ENCODE data around the gene TRIM46.
"Not testable (repeated sequence)": the region's sequence is repeated elsewhere in the genome, so short reads cannot be mapped to it uniquely, and the experiment has no call there.

Gene TRIM46

DNA sequence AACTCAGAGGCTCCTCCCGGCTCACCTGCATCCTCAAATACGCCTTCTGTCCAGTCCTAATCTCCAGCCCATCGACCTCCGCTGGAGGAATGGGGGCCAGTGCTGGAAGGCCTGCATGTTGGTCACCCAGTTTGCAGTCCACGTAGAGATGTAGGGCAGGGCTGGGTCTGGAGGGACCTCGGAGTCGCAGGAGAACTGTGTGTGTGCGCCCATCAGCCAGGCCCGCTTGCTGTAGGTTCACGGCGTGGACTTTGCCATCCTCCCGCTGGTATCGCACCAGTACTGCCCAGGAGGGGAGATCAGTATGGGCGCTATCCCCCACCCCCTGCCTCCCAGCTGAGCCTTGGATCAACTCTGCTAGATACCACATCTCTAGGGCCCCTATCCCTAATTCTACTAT, 31.4 kb downstream of the TRIM46 start:
- no peak for DNase-seq (ENCODE audit: low spot score)

DNA sequence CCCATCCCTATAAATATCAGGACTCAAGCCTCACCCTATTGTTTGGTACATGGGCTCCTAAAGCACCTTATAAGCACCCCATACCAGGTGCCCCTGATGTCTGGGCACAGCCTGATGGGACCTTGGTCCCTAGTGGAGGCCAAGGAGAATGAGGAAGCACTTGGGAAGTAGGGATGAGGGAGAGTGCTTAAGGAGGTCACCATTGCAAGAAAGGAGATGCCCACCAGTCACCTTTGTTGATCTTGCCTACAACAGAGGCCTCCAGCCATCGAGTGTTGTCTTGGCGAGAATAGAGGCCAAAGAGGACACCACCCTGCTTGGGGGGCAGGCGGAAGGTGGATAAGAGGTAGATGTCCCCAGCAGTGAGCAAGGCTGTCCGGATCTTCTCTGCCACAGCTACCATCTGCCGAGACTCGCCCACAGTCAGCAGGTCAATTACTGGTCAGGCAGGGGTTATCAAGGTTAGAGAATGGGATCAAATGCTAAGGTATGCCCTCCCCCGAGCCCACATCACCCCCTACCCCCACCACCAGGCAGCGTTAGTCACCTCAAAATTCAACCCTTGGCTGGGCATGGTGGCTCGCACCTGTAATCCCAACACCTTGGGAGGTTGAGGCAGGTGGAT, 32.4 kb downstream of the TRIM46 start:
- no peak for DNase-seq (ENCODE audit: low spot score)

DNA sequence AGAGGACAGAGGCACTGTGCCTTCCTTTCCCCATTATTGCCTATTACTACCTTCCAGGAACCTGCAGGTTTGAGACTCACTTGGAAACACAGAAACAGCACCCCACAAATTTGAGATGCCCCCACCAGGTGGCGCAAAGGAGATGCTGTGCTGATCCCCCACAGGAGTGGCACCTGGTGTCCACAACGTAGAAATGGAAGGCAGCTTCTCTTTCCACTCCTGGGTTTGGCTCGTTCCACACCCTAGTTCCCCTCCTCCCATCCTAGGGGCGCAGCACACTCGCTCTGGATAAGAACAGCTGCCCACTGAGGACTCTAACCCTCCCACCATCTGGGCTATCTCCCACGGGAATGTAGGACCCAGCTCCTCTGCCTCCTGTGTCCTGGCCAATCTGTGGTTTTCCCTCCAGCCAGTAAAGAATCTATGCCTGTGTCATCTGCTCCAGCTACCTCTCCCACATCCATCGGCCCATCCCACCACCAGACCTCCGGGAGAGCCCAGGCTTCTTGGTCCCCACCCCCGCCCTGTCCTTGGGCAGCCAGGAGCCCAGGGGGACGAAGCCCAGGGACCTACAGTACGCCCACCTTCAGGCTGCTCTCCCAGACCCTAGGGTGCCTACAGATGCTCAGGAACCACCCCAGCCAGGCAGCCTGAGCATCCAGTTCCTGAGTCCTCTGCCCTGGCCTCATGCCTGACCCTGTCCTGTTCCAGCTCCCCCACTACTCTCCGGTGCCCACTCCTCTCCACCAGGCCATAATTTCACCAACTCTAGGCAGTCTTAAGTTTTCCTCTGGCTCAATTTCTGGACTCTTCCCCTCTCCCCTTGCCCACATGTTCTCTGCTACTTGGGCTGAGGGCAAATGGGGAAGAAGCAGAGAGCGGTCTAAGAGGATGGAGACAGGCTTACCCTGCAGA, 33.5 kb downstream of the TRIM46 start:
- DNase-seq (ENCODE audit: low spot score), result peak; percentile 73

DNA sequence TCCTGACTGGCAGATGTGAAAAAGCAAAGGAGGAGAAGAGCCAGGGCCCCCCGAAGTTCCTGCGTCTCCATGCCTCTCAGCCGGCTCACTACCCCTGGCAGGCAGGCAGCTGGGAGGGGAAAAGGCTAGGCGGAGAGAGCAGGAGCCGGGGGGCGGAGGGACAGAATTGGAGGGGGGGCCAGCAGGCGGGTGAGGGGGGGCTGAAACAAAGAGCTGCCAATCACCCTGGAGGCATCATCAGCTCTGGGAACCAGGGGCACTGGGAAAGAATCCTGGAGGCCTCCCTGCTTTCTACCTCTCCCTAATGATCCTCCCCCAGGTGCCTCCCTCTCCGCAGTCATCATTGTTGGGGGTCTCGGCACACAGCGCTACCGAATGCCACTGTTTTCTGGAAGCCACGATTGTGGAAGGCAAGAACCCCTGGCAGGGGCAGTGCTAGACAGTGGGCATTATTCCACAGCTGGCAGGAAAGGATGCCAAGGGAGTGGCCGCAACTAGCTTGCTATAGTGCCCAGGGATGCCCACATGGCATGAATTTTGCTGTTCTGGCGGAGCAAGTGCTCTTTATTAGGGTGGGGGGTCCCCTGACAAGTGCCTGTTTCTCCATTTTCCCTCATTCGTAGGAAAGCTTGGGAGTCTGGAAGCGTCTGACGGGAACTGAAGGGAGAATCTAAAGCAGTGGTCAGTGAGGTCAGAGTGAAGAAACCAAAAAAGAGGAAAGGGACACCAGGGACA, 34.3 kb downstream of the TRIM46 start, which contains the start of gene THBS3:
Gene THBS3 (minus strand): TSS at position 92 of the 735 bp plus-strand sequence. CDS start 21 bp downstream, at position 71.
- peak; percentile 71 for DNase-seq (ENCODE audit: low spot score)

DNA sequence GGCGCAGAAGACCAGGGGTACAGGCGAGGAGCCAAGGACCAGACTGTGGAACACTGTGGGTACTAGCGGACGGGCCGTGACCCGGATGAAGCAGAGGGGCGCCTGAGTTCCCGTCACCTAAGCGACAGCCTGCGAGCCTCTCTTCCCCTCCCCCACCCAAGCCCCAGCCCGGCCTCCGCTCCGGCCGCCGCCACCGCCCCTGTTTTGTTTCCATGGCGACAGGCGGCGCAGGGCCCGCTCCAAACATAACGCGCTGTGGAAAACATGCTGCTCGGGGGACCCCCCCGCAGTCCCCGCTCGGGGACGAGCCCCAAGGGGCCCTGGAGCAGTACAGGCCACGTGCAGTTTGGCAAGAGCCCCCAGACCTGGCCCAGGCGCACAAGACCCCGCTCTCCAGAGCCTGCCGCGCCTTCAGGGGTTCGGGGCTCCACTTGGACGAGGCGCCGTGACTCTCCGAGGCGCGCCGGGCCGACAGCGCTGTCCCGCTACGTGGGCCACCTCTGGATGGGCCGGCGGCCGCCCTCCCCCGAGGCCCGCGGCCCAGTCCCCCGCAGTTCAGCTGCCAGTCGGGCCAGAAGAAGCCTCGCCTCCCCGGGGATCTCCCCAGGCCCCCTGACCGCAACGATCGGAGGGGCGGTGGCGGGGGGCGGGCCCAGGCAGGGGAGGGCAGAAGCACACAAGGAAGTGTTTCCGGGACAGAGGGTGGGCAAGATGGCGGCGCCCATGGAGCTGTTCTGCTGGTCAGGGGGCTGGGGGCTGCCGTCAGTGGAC, 35.1 kb downstream of the TRIM46 start, which contains the start of gene MTX1:
Gene MTX1 (plus strand): TSS at position 155 of the 771 bp plus-strand sequence. CDS start 110 bp downstream, at position 265.
- DNase-seq (ENCODE audit: low spot score), result peak; percentile 76

DNA sequence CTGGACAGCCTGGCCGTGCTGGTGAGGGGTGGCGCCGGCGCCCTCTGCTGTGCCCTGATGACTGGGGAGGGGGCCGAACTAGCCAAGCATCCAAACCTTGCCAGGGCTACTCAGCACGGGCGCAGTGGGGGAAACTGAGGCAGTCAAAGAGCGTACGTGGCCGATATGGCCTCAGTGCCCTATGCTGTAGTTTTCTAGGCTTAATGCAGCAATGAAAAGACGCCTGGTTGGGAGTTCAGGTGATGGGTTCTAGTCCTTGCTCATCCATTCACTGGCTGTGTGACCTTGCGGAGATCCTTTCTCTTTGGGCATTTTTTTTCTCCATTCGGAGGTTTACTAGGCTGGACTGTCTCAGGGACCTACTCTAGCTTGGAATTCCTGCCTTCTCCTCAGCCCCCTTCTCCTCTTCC, 35.7 kb downstream of the TRIM46 start:
- DNase-seq (ENCODE audit: low spot score), result no peak

DNA sequence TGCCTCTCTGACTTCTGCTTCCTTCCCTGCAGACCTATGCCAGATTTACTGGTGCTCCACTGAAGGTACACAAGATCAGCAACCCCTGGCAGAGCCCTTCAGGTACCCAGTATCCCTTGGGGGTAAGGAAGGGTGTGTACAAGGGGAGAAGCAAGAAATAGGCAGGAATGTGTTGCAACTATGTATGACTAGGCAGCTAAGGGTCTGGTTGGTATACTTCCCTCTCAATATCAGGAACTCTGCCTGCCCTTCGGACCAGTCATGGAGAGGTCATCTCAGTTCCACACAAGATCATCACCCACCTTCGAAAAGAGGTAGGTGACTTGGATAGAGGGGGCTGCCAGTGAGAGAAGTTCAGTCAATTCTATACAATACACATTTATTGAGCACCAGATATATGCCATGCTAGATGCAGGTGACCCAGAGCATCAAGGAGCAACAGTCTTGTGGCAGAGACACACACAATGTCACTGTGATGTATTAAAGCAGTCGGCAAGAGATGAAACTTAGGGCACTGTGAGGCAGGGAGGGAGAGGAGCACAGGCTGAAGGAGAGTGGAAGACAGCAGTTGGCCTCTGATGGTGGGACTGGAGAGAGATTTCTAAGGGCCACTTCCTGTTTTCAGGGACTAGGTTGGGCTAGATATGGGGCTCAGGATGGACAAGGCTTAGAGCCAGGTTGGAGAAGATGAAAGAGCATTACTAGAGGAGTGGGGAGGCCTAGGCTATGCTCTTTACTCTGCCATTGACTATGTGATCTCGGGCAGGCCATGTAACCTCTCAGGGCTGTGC, 36.9 kb downstream of the TRIM46 start:
- DNase-seq (ENCODE audit: low spot score), result no peak

DNA sequence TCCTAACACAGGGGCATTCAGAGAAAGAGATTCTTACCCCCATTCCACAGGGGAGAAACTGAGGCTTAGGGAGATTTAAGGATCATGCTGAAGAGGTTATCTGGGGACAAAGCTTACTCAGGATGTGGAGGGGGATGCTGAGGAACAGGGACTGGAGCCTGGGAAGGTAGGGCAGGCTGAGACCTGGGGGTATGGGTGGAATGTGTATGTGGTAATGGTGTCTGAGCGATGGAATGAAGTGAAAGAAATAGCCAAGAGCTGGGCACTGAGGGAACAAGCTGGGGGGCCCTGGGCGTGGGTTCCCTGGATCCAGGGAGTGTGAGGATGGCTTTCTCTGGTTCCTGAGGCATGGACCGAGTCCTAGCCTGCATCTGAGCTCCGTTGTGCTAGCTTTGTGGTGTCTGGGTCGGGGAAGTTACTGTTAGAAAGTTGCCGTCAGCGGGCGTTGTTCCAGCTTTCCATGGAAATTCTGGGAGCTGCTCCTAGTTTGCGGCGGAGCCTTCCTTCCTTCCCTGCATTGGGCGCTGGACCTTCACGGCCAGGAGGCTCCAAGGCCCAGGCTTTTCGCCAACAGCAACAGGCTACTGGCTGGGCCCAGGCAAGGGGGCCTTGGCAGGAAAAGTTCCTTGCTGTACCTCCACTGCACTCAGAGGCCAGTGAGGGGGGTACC, 37.9 kb downstream of the TRIM46 start:
- not testable (repeated sequence) for DNase-seq (ENCODE audit: low spot score)

DNA sequence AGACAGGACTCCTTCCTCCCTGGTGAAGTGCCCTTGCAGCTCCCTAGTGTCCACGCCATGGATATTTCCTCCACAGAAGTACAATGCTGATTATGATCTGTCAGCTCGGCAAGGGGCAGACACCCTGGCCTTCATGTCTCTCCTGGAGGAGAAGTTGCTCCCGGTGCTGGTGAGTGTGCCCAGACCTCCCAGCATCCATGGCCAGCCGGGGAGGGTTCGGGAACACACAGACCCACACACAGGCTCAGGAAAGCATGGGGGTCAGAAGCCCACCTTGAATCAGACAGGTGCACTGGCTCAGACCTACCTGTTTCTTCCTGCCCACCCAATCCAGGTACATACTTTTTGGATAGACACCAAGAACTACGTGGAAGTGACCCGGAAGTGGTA, 38.4 kb downstream of the TRIM46 start:
- not testable (repeated sequence) for DNase-seq (ENCODE audit: low spot score)

DNA sequence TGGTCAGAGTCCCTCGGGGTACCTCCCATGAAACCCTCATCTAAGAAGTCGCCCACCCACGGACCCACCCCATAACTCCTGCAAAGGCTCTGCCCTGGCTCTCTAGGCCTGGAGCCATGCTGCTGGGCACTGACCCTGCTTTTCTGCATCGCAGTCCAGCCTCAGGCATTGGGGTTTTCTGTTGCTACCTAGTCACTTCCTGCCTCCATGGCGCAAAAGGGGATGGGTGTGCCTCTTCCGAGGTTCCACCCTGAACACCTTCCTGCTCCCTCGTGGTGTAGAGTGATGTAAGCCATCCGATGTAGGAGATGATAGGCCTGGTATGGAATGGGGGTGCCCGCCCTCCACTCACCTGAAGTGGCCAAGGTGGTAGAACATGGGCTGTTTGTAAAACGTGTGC, 41.1 kb downstream of the TRIM46 start:
- not testable (repeated sequence) for DNase-seq (ENCODE audit: low spot score)

DNA sequence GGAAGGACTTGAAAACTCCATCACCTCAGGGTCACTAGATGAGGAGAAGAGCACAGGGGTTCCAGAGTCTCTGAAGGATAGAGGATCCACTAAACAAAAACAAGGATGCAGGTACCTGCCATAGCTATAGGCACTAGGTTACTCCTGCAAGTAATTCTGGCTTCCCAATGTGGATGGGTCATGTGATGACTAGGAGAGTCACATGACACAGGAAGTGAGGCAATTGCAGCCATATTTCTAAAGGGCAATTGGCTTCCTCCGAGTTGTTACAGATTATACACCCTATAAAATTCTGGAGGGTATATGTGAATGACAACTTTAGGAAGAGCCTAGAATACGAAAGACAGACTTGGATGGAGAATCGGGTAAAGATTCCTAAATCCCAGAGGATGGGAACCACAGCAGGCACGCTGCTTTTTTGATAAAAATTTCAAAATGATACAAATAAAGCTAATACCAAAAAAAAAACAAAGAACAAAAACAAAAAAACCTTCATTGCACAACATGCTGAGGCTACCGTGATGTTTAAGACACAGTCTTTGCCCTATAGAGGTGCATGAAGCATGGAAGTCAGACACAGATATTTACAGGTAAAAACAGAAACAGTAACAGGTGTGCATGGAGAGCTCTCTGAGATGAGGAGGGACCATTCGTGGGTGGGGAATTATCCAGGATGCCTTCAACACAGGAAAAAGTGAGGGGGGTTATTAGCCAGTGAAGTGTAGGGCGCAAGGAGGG, 45.4 kb downstream of the TRIM46 start:
- peak; percentile 93 for DNase-seq (ENCODE audit: low spot score)

DNA sequence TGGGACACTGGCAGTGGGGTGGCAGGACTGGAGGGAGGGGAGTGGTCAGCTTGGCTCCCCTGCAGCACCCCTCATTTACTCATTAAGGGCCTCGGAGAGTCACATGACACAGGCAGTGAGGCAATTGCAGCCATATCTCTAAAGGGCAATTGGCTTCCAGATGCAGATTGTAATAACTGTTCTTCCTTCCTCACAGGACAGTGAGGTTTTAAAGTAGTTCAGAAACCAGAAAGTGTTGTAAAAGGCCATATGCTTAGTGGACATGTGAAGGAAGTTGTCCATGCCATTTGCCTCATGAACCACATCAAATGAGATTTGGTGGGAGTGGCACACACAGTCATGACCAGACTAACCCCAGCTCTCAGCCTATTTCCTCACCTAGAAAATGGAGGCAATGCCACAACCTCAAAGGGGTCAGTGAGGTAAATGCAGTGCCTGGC, 46.0 kb downstream of the TRIM46 start:
- DNase-seq (ENCODE audit: low spot score), result peak; percentile 74

DNA sequence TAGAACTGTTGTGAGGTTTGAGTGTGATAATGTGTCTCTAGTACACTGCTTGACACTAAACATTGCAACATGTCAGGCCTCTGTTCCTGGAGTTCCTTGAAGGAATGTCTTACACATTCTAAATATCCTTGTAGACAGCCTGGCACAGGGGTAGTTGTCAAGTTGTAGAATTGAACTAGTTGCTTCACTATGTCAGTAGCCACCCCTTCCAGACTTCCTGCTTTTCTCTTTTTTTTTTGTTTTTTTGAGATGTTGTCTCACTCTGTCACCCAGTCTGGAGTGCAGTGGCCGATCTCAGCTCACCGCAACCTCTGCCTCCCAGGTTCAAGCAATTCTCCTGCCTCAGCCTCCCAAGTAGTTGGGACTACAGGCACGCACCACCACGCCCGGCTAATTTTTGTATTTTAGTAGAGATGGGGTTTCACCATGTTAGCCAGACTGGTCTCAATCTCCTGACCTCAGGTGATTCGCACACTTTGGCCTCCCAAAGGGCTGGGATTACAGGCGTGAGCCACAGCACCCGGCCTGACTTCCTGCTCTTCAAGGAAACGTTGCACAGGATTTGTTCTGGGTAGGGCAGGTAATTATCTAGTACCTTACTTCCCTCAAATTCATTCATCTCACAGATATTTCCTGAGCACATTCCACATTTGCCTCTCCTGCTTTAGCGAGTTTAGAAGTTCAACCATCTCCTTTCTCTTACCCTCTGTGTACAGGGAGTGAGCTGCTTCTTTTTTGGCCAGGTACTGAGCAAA, 46.7 kb downstream of the TRIM46 start:
- not testable (repeated sequence) for DNase-seq (ENCODE audit: low spot score)

DNA sequence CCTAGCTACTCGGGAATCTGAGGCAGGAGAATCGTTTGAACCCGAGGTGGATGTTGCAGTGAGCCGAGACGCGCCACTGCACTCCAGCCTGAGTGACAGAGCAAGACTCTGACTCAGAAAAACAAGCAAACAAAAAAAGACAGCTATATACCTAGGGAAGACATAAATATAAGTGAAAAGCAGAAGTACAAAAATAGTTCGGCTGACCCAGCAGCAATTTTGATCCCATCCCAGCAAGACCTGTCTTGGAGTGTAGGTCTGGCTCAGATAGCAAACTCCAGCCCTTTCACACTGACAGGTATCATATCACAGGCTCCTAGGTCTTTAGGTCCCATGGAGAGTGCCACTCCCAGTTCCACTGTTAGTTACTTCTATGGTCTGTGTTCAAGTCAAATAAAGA, 49.4 kb downstream of the TRIM46 start:
- no peak for DNase-seq (ENCODE audit: low spot score)

DNA sequence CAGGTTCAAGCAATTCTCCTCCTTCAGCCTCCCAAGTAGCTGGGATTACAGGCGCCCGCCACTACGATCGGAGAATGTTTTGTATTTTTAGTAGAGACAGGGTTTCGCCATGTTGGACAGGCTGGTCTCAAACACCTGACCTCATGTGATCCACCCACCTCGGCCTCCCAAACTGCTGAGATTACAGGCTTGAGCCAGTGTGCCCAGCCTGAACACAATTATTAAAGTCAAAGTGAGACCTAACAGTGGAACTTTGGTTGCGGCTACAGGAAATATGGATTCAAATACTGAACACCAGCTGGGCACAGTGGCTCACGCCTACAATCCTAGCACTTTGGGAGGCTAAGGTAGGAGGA, 51.7 kb downstream of the TRIM46 start:
- DNase-seq (ENCODE audit: low spot score), result not testable (repeated sequence)

DNA sequence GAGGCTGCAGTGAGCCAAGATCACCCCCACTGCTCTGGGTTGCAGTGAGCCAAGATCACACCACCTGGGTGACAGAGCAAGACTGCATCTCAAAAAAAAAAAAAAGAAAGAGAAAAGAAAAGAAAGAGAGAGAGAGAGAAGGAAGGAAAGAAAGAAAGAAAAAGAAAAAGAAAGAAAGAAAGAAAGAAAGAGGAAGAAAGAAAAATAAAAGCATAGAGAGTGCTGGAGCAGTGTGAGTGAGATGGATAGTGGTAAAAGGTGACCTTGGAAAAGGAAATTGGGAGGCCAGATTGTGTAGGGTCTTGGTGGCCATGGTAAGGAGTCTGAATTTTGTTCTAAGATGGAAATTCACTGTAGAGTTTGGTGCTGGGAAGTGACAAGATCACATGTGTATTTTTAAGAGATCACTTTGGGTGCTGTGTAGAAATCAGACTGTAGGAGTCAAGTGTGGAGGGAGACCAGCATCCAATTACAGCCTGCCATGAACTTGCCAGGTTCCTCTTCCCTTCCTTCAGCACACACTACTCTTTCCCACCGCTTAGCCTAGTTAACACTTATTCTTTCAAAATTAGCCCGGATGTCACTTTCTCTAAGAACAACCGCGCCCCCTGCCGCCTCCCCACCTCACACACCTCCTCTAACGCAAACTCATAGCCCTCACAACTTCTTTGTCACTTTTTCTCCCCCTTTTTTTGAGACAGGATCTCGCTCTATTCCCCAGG, 52.7 kb downstream of the TRIM46 start:
- DNase-seq (ENCODE audit: low spot score), result peak; percentile 83

DNA sequence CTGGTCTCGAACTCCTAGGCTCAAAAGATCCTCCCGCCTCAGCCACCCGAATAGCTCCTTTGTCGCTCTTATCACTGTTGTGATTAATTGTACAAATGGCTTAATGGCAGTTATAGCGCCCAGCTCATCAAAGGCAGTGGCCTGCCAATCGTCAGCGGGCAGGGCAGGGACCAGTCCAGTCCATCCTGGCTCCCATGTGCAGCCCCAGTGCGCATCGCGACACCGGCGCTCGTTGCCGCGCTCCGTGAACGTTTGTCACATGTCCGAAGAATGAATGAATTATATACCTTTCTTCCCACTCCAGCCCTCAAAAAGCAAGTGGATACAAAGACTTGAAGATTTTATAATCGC, 53.2 kb downstream of the TRIM46 start:
- peak; percentile 61 for DNase-seq (ENCODE audit: low spot score)
